H1 (cell line): ENCODE data around the gene RNFT2. TPM values are rescaled to one million over a fixed set of nuclear protein-coding genes. Genes with fewer than 3 reads are reported as not detected.

Source experiments
- CTCF ChIA-PET: fragments of 300-600 bp; sonication (Branson Sonifier 250); formaldehyde crosslinking; loops from one replicate; lab custom pipeline; 2021; ENCODE audit not compliant: partially characterized antibody; lab: Charles Lee
- POLR2A ChIA-PET: fragments of 300-600 bp; sonication (Branson Sonifier 250); formaldehyde crosslinking; loops from one replicate; lab custom pipeline; 2021; ENCODE audit warnings: inconsistent platforms; ENCODE audit not compliant: partially characterized antibody; lab: Charles Lee
- DNase-seq, 2 experiments: peaks; one replicate each; pipeline versions ENCODE4 v3.0.0 to v3.0.0-alpha.2; 2010 to 2022; ENCODE audit warnings: low spot score in 2 of 2, low read depth in 1 of 2, mixed read lengths in 1 of 2
- FAIRE-seq: peaks from 2 replicates; lab custom pipeline; 2011; peaks lifted over from hg19 to GRCh38; lab: Jason Lieb, UNC
- H2AFZ ChIP-seq: 2 replicates; pipeline ENCODE4 v1.8.1; 2012; ENCODE audit warnings: low read length, inconsistent platforms
- H2AK5ac ChIP-seq: 2 replicates; pipeline ENCODE4 v1.6.1; 2013; ENCODE audit warnings: low read depth, low read length
- H2BK120ac ChIP-seq: replicated peaks from 2 replicates; pipeline ENCODE3; 2013; ENCODE audit warnings: low read depth, low read length, inconsistent platforms
- H2BK12ac ChIP-seq: 2 replicates; pipeline ENCODE4 v1.6.1; 2013; ENCODE audit warnings: low read depth, low read length
- H2BK15ac ChIP-seq: 2 replicates; pipeline ENCODE4 v1.6.1; 2013; ENCODE audit warnings: low read length
- H2BK20ac ChIP-seq: 2 replicates; pipeline ENCODE4 v1.6.1; 2013; ENCODE audit warnings: low read length
- H2BK5ac ChIP-seq: 2 replicates; pipeline ENCODE4 v1.6.1; 2013; ENCODE audit warnings: low read depth, low read length
- H3K14ac ChIP-seq: 2 replicates; pipeline ENCODE4 v1.6.1; 2013; ENCODE audit warnings: inconsistent platforms; ENCODE audit not compliant: insufficient read length
- H3K18ac ChIP-seq: 2 replicates; pipeline ENCODE4 v1.6.1; 2013; ENCODE audit warnings: low read length; ENCODE audit errors: extremely low read depth
- H3K23ac ChIP-seq: 2 replicates; pipeline ENCODE4 v1.6.1; 2013; ENCODE audit warnings: inconsistent platforms; ENCODE audit not compliant: insufficient read length
- H3K23me2 ChIP-seq: 2 replicates; pipeline ENCODE4 v1.6.1; 2013; ENCODE audit warnings: low read depth, low read length
- H3K27ac ChIP-seq: 2 replicates; pipeline ENCODE4 v1.6.1; 2011; ENCODE audit warnings: low read depth, low read length, inconsistent platforms
- H3K27me3 ChIP-seq, 4 experiments: replicated peaks in 1 of 4; 1 replicate in 1 of 4; 2 replicates in 3 of 4; pipeline versions ENCODE4 v1.6.1 to v1.8.1; 2011 to 2013; ENCODE audit warnings: low read length in 3 of 4, mild to moderate bottlenecking in 3 of 4, inconsistent platforms in 2 of 4, mixed read lengths in 2 of 4, moderate library complexity in 1 of 4; ENCODE audit not compliant: control insufficient read depth in 3 of 4, insufficient read depth in 3 of 4; ENCODE audit errors: extremely low read depth in 1 of 4
- H3K36me3 ChIP-seq, 4 experiments: 2 replicates each; pipeline versions ENCODE4 v1.6.1 to v1.8.1; 2011 to 2013; ENCODE audit warnings: mild to moderate bottlenecking in 4 of 4, low read length in 3 of 4, moderate library complexity in 2 of 4, control low read depth in 1 of 4, inconsistent platforms in 1 of 4; ENCODE audit not compliant: insufficient read depth in 4 of 4, control insufficient read depth in 2 of 4
- H3K4ac ChIP-seq: replicated peaks from 2 replicates; pipeline ENCODE3; 2013; ENCODE audit warnings: low read length, low read depth, mixed read lengths, inconsistent platforms; ENCODE audit not compliant: insufficient read length
- H3K4me1 ChIP-seq, 4 experiments: replicated peaks in 1 of 4; 1 replicate in 1 of 4; 2 replicates in 3 of 4; pipeline versions ENCODE4 v1.6.1 to v1.8.1; 2011 to 2013; ENCODE audit warnings: low read length in 3 of 4, inconsistent platforms in 2 of 4, mixed read lengths in 1 of 4; ENCODE audit not compliant: insufficient read depth in 4 of 4, control insufficient read depth in 3 of 4
- H3K4me2 ChIP-seq, 2 experiments: 2 replicates each; pipeline versions ENCODE4 v1.6.1 to v1.8.1; 2011 to 2013; ENCODE audit warnings: low read depth in 2 of 2, low read length in 2 of 2, control low read depth in 1 of 2, inconsistent platforms in 1 of 2, mild to moderate bottlenecking in 1 of 2; ENCODE audit not compliant: insufficient read depth in 1 of 2
- H3K4me3 ChIP-seq, 4 experiments: fragments of 200-600, 300-600 bp in 1 of 4; sonication (generic), shearing (Covaris generic), sonication (Bioruptor Twin) in 1 of 4; 2 replicates each; pipeline versions ENCODE4 v1.5.1 to v1.8.1; 2011 to 2016; ENCODE audit warnings: low read length in 4 of 4, low read depth in 3 of 4, control low read depth in 2 of 4, inconsistent platforms in 2 of 4, mild to moderate bottlenecking in 2 of 4, mixed read lengths in 1 of 4, moderate library complexity in 1 of 4; ENCODE audit not compliant: insufficient read depth in 2 of 4; ENCODE audit errors: extremely low read depth in 1 of 4
- H3K56ac ChIP-seq: replicated peaks from 2 replicates; pipeline ENCODE3; 2013; ENCODE audit warnings: low read depth, mild to moderate bottlenecking, mixed read lengths, low read length, inconsistent platforms; ENCODE audit not compliant: insufficient read length
- H3K79me1 ChIP-seq: 2 replicates; pipeline ENCODE4 v1.6.1; 2013; ENCODE audit warnings: low read depth, low read length, control low read depth
- H3K79me2 ChIP-seq, 2 experiments: 2 replicates each; pipeline versions ENCODE4 v1.6.1 to v1.8.1; 2012 to 2013; ENCODE audit warnings: low read length in 2 of 2, mild to moderate bottlenecking in 2 of 2, inconsistent platforms in 1 of 2; ENCODE audit not compliant: insufficient read depth in 2 of 2, control insufficient read depth in 1 of 2
- H3K9ac ChIP-seq, 4 experiments: replicated peaks in 1 of 4; 1 replicate in 1 of 4; 2 replicates in 3 of 4; pipeline versions ENCODE4 v1.6.1 to v1.8.1; 2011 to 2013; ENCODE audit warnings: low read depth in 3 of 4, low read length in 3 of 4, control low read depth in 2 of 4, mild to moderate bottlenecking in 2 of 4, moderate library complexity in 2 of 4, inconsistent platforms in 1 of 4; ENCODE audit errors: extremely low read depth in 1 of 4
- H3K9me3 ChIP-seq, 2 experiments: 2 replicates each; pipeline versions ENCODE4 v1.6.1 to v1.8.1; 2012 to 2013; ENCODE audit warnings: mild to moderate bottlenecking in 2 of 2, moderate library complexity in 2 of 2, control low read depth in 1 of 2, inconsistent platforms in 1 of 2, low read depth in 1 of 2, low read length in 1 of 2, mixed read lengths in 1 of 2; ENCODE audit not compliant: insufficient read depth in 2 of 2
- H4K20me1 ChIP-seq, 2 experiments: replicated peaks in 1 of 2; 2 replicates each; pipeline versions ENCODE3 to v1.8.1; 2011 to 2013; ENCODE audit warnings: inconsistent platforms in 2 of 2, low read length in 2 of 2, mild to moderate bottlenecking in 1 of 2; ENCODE audit not compliant: insufficient read depth in 2 of 2, control insufficient read depth in 1 of 2
- H4K5ac ChIP-seq: 2 replicates; pipeline ENCODE4 v1.6.1; 2013; ENCODE audit warnings: low read length, low read depth, mixed read lengths, inconsistent platforms; ENCODE audit not compliant: insufficient read length
- H4K8ac ChIP-seq: 2 replicates; pipeline ENCODE4 v1.8.0; 2013; ENCODE audit warnings: mild to moderate bottlenecking, moderate library complexity, low read length, inconsistent platforms; ENCODE audit not compliant: insufficient read depth; ENCODE audit errors: extremely low read depth
- H4K91ac ChIP-seq: replicated peaks from 2 replicates; pipeline ENCODE3; 2013; ENCODE audit warnings: low read length, mixed read lengths, inconsistent platforms; ENCODE audit not compliant: insufficient read length
- KDM5A ChIP-seq: fragments of 200-600 bp; IDR thresholded peaks from 2 replicates; pipeline ENCODE4 v1.7.1; 2012; ENCODE audit warnings: mild to moderate bottlenecking, low read length, inconsistent platforms, mixed read lengths
- SP1 ChIP-seq: IDR thresholded peaks from 2 replicates; pipeline ENCODE4 v1.6.1; 2011; ENCODE audit warnings: low read depth, low read length
- TCF12 ChIP-seq: IDR thresholded peaks from 2 replicates; pipeline ENCODE4 v1.6.1; 2011; ENCODE audit warnings: low read depth, mild to moderate bottlenecking, low read length
- YY1 ChIP-seq: IDR thresholded peaks from 2 replicates; pipeline ENCODE4 v1.6.1; 2011; ENCODE audit warnings: low read depth, mild to moderate bottlenecking, low read length
- WGBS, 2 experiments: shearing (Covaris generic) in 1 of 2; methylation state at CpG; one replicate each; pipeline versions ENCODE4 v1.1.6 to v1.1.7; 2013 to 2015; ENCODE audit warnings: low lambda C conversion rate in 2 of 2, mixed read lengths in 2 of 2, inconsistent platforms in 1 of 2, low coverage in 1 of 2, missing lambda C conversion rate in 1 of 2; ENCODE audit not compliant: insufficient replicate concordance in 2 of 2, insufficient coverage in 1 of 2, insufficient read length in 1 of 2; ENCODE audit errors: extremely low coverage in 1 of 2, missing lambda C conversion rate in 1 of 2; 5-methylcytosine and 5-hydroxymethylcytosine counted together
- polyA plus RNA-seq, 7 experiments: library from polyadenylated mRNA; depleted of rRNA in 3 of 7; stranded (reverse) in 5 of 7; unstranded in 2 of 7; fragments of >200 nt in 5 of 7; fragments of 200-250 nt in 2 of 7; gene quantifications; 1 replicate in 5 of 7; 2 replicates in 1 of 7; 4 replicates in 1 of 7; pipeline versions ENCODE4 v1.2.1 to v1.2.3, GENCODE V29; 2011 to 2013; ENCODE audit warnings: missing spikeins in 2 of 7, mixed read lengths in 2 of 7
- total RNA-seq: library from RNA; stranded (reverse); fragmentation: NEBNext Ultra II Directional; extraction: Animal tissue kit (Norgen Biotek cat#: 25700); gene quantifications from 2 replicates; pipeline ENCODE4 v1.2.1, GENCODE V29; 2021
- TF ChIP-seq, protein P1 (sequence below): IDR thresholded peaks from 2 replicates; pipeline ENCODE4 v1.6.1; 2011; ENCODE audit warnings: low read length, improper control_type of control experiment

Gene RNFT2
- total and polyA plus RNA-seq, 2 of the 8 experiments (the other 6 are each of a cell fraction or from before 2014, with no cell fraction given): 14.2 to 33.1 TPM

GRCh38 chr12:116784238-116784612 is 46.1 kb downstream of the RNFT2 start:
- Histone ChIP-seq H3K56ac (no peak overlapping the region), H4K91ac (no peak overlapping the region), H3K79me1 (no peaks in the 10 kb centered on the region; the same call in 1 of the 2 replicates), H3K36me3 (peaks cover 6 to 29% (median 15%) of the 10 kb centered on the region in 4 experiments; a peak in 7 of 8 replicates), H4K5ac (no peak overlapping the region), H2BK12ac (no peak overlapping the region), H3K4me3 (no peak overlapping the region), H3K9ac (no peak overlapping the region), H3K4me2 (no peak overlapping the region), H3K27me3 (no peaks in the 10 kb centered on the region), H4K8ac (no peak overlapping the region), H3K9me3 (no peaks in the 10 kb centered on the region), H2AFZ (no peak overlapping the region), H3K23ac (no peak overlapping the region), H2BK15ac (no peak overlapping the region)
- ChIA-PET CTCF (interaction anchor here (0.8 to 1.4 kb wide), 3 partner anchors 13 to 79 kb away, joined by 3 to 5 read pairs (median 4); no protein-coding TSS in a partner anchor), POLR2A (interaction anchor here (0.7 to 1.3 kb wide), 3 partner anchors 10 to 96 kb away, joined by 3 to 6 read pairs (median 3); no protein-coding TSS in a partner anchor)
- DNase-seq (no peak), FAIRE-seq (no peak)
- 90% methylated on average over 7 of the region's 7 CpGs; no CpG with 5 or more reads in 1 of the 2 experiments for WGBS, 2 experiments
- TF ChIP-seq SP1 (no peak), YY1 (peak; percentile 76), KDM5A (no peak), TCF12 (no peak)
- TF ChIP-seq, protein P1, sequence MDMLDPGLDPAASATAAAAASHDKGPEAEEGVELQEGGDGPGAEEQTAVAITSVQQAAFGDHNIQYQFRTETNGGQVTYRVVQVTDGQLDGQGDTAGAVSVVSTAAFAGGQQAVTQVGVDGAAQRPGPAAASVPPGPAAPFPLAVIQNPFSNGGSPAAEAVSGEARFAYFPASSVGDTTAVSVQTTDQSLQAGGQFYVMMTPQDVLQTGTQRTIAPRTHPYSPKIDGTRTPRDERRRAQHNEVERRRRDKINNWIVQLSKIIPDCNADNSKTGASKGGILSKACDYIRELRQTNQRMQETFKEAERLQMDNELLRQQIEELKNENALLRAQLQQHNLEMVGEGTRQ: peak; percentile 59; the same call in 1 of the 2 replicates
- TF ChIP-seq, all 59 proteins: peak for 2
- Histone ChIP-seq H3K4me1 (no peaks in the 10 kb centered on the region), H3K14ac (no peak overlapping the region), H4K20me1 (peaks cover 0 to 3% of the 10 kb centered on the region in 2 experiments), H3K4ac (no peak overlapping the region), H3K18ac (no peak overlapping the region), H2BK20ac (no peak overlapping the region), H3K79me2 (no peaks in the 10 kb centered on the region), H2BK5ac (no peak overlapping the region; the same call in 1 of the 2 replicates), H3K23me2 (peaks cover 11% of the 10 kb centered on the region; the same call in 1 of the 2 replicates), H2BK120ac (no peak overlapping the region), H2AK5ac (no peak overlapping the region), H3K27ac (no peak overlapping the region)
